Inferior parietal cortex (tissue), 1 donor: ENCODE measurements around the gene NKIRAS2.

Experiments
- DNase-seq: peaks from one replicate; pipeline ENCODE4 v3.0.0-alpha.2; 2016; ENCODE audit errors: extremely low spot score

The NKIRAS2 gene

GRCh38 chr17:42055027-42055426 is 35.1 kb downstream of the NKIRAS2 start:
- no peak for DNase-seq

GRCh38 chr17:42055496-42055895 is 35.6 kb downstream of the NKIRAS2 start:
- no peak for DNase-seq

GRCh38 chr17:42056635-42057034 is 36.7 kb downstream of the NKIRAS2 start:
- DNase-seq, result no peak

- no peak for DNase-seq
Observed at GRCh38 chr17:42058063-42058462, 38.2 kb downstream of the NKIRAS2 start.

- DNase-seq, result no peak
Observed at GRCh38 chr17:42059815-42060214, 39.9 kb downstream of the NKIRAS2 start.

- DNase-seq, result no peak
Observed at GRCh38 chr17:42060231-42060630, 40.3 kb downstream of the NKIRAS2 start.

- DNase-seq, result no peak
Observed at GRCh38 chr17:42061646-42062487, 42.0 kb downstream of the NKIRAS2 start.

- DNase-seq, result no peak
Observed at GRCh38 chr17:42062681-42063080, 42.8 kb downstream of the NKIRAS2 start.

- DNase-seq, result no peak
Observed at GRCh38 chr17:42065201-42065600, 45.3 kb downstream of the NKIRAS2 start.

- peak; percentile 64 for DNase-seq
Observed at GRCh38 chr17:42067371-42068091, 47.6 kb downstream of the NKIRAS2 start.

- DNase-seq, result no peak
Observed at GRCh38 chr17:42068979-42069378, 49.1 kb downstream of the NKIRAS2 start.

- DNase-seq, result no peak
Observed at GRCh38 chr17:42071810-42072209, 51.9 kb downstream of the NKIRAS2 start.

- DNase-seq, result no peak
Observed at GRCh38 chr17:42072323-42073187, 52.7 kb downstream of the NKIRAS2 start.
